GM21717 (cell line): ENCODE data around the gene PRKACB.
A peak's percentile ranks its signal among the peaks of the same experiment; 100 is the strongest.

ENCODE experiments used
- ATAC-seq: cut with Tn5 transposase; IDR thresholded peaks from one replicate; pipeline ENCODE4 v1.9.1; 2021; ENCODE audit warnings: mild to moderate bottlenecking, moderate library complexity; ENCODE audit not compliant: unreplicated experiment

Gene PRKACB

GRCh38 chr1:84143796-84144565 lies at the start of gene PRKACB:
TSS of gene PRKACB (plus strand) at chr1:84144271. CDS start at chr1:84144362, 91 bp downstream.
- ATAC-seq: peak; percentile 84

GRCh38 chr1:84095308-84095707 lies 48.8 kb upstream of the PRKACB start:
- ATAC-seq: no peak

GRCh38 chr1:84096176-84096575 lies 47.9 kb upstream of the PRKACB start:
- ATAC-seq: no peak

- ATAC-seq: no peak
These were observed 42.9 kb upstream of the PRKACB start for GRCh38 chr1:84101204-84101603.

- peak; percentile 76 for ATAC-seq
These were observed 40.7 kb upstream of the PRKACB start for GRCh38 chr1:84103197-84103992.

GRCh38 chr1:84107538-84107937 lies 36.5 kb upstream of the PRKACB start:
- ATAC-seq: peak; percentile 74

- ATAC-seq: no peak
These were observed 36.1 kb upstream of the PRKACB start for GRCh38 chr1:84107955-84108354.

- ATAC-seq: no peak
These were observed 35.0 kb upstream of the PRKACB start for GRCh38 chr1:84108900-84109578.

- no peak for ATAC-seq
These were observed 33.4 kb upstream of the PRKACB start for GRCh38 chr1:84110629-84111028.

- ATAC-seq: no peak
These were observed 27.5 kb upstream of the PRKACB start for GRCh38 chr1:84116558-84116957.

- no peak for ATAC-seq
These were observed 26.2 kb upstream of the PRKACB start for GRCh38 chr1:84117868-84118267.

- no peak for ATAC-seq
These were observed 22.7 kb upstream of the PRKACB start for GRCh38 chr1:84121360-84121759.

- ATAC-seq: peak; percentile 56
These were observed 21.2 kb upstream of the PRKACB start for GRCh38 chr1:84122780-84123382.

- ATAC-seq: no peak
These were observed 10.6 kb upstream of the PRKACB start for GRCh38 chr1:84133479-84133878.

GRCh38 chr1:84135341-84135740 lies 8.7 kb upstream of the PRKACB start:
- ATAC-seq: no peak

GRCh38 chr1:84141182-84142003 lies 2.7 kb upstream of the PRKACB start:
- no peak for ATAC-seq

- ATAC-seq: no peak
These were observed 997 bp downstream of the PRKACB start for GRCh38 chr1:84145068-84145467.

- ATAC-seq: no peak
These were observed 2.5 kb downstream of the PRKACB start for GRCh38 chr1:84146411-84147032.

- ATAC-seq: no peak
These were observed 4.7 kb downstream of the PRKACB start for GRCh38 chr1:84148758-84149157.

- ATAC-seq: peak; percentile 71
These were observed 8.6 kb downstream of the PRKACB start for GRCh38 chr1:84152649-84153056.
